Activated B cell treated with CpG ODN at 0.5 μM for 24 hours (primary cell): ENCODE results near the gene PARD6B. TPM values are rescaled to one million over a fixed set of nuclear protein-coding genes. Genes with fewer than 3 reads are reported as not detected.

Experiments
- ATAC-seq: fragments of 200-7000 bp; cut with Tn5 transposase; one replicate; pipeline ENCODE4 v1.10.0; 2021; ENCODE audit warnings: low read depth, mild to moderate bottlenecking, moderate library complexity
- CTCF ChIA-PET: fragments of 350-600 bp; sonication (Branson Sonifier 250); formaldehyde crosslinking; loops from one replicate; lab custom pipeline; 2021; ENCODE audit warnings: antibody characterized with exemption; lab: Charles Lee
- POLR2A ChIA-PET: fragments of 350-600 bp; sonication (Branson Sonifier 250); formaldehyde crosslinking; loops from one replicate; lab custom pipeline; 2021; ENCODE audit warnings: antibody characterized with exemption; lab: Charles Lee
- DNase-seq: peaks from one replicate; pipeline ENCODE4 v3.0.0; 2022
- H3K27ac Mint-ChIP-seq: one replicate; pipeline ENCODE4 v1.8.0; 2020; ENCODE audit warnings: mixed read lengths
- H3K27me3 Mint-ChIP-seq: one replicate; pipeline ENCODE4 v1.8.0; 2021; ENCODE audit warnings: mixed read lengths
- H3K36me3 Mint-ChIP-seq: one replicate; pipeline ENCODE4 v1.8.0; 2021; ENCODE audit warnings: low read depth, mixed read lengths
- H3K4me1 Mint-ChIP-seq: one replicate; pipeline ENCODE4 v1.8.0; 2021; ENCODE audit warnings: mixed read lengths
- H3K4me3 Mint-ChIP-seq: one replicate; pipeline ENCODE4 v1.8.0; 2020; ENCODE audit warnings: mild to moderate bottlenecking, mixed read lengths
- H3K9me3 Mint-ChIP-seq: one replicate; pipeline ENCODE4 v1.8.0; 2020; ENCODE audit warnings: mixed read lengths
- intact Hi-C: fragments of 100-400 bp; cut with micrococcal nuclease; formaldehyde crosslinking; loops from one replicate; pipeline ENCODE4 v1.15.1; 2024
- total RNA-seq: library from RNA; stranded (reverse); gene quantifications from 2 replicates; pipeline ENCODE4 v1.2.3, GENCODE V29; 2022
- TF ChIP-seq, protein P1 (sequence below): fragments of 200-600 bp; IDR thresholded peaks from one replicate; pipeline ENCODE4 v1.8.0; 2022; ENCODE audit warnings: antibody characterized with exemption, mild to moderate bottlenecking

Gene PARD6B
- total RNA-seq, 1 donor from 2014 or later: 5.7 TPM

GRCh38 chr20:50783903-50784302 lies 52.5 kb downstream of the PARD6B start:
- ATAC-seq (no peak), DNase-seq (no peak)
- TF ChIP-seq, protein P1, sequence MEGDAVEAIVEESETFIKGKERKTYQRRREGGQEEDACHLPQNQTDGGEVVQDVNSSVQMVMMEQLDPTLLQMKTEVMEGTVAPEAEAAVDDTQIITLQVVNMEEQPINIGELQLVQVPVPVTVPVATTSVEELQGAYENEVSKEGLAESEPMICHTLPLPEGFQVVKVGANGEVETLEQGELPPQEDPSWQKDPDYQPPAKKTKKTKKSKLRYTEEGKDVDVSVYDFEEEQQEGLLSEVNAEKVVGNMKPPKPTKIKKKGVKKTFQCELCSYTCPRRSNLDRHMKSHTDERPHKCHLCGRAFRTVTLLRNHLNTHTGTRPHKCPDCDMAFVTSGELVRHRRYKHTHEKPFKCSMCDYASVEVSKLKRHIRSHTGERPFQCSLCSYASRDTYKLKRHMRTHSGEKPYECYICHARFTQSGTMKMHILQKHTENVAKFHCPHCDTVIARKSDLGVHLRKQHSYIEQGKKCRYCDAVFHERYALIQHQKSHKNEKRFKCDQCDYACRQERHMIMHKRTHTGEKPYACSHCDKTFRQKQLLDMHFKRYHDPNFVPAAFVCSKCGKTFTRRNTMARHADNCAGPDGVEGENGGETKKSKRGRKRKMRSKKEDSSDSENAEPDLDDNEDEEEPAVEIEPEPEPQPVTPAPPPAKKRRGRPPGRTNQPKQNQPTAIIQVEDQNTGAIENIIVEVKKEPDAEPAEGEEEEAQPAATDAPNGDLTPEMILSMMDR: no peak
- Mint-ChIP-seq H3K27me3 (peaks cover 12% of the 10 kb centered on the region), H3K4me1 (no peaks in the 10 kb centered on the region), H3K36me3 (no peaks in the 10 kb centered on the region), H3K4me3 (no peak overlapping the region), H3K27ac (no peak overlapping the region), H3K9me3 (no peaks in the 10 kb centered on the region)
- ChIA-PET POLR2A (no interaction called here), CTCF (no interaction called here)
- intact Hi-C loops: loop anchor here (2.0 kb wide), 1 partner anchor 29 kb away; no protein-coding TSS in a partner anchor

GRCh38 chr20:50784464-50784863 lies 53.1 kb downstream of the PARD6B start:
- ATAC-seq (no peak), DNase-seq (no peak)
- no peaks in the 10 kb centered on the region for H3K36me3 Mint-ChIP-seq
- H3K9me3 Mint-ChIP-seq: no peaks in the 10 kb centered on the region
- TF ChIP-seq, protein P1: no peak
- H3K27ac Mint-ChIP-seq: no peak overlapping the region
- H3K4me1 Mint-ChIP-seq: no peaks in the 10 kb centered on the region
- H3K27me3 Mint-ChIP-seq: peaks cover 9% of the 10 kb centered on the region
- intact Hi-C loops: loop anchor here (2.0 kb wide), 1 partner anchor 30 kb away; no protein-coding TSS in a partner anchor
- H3K4me3 Mint-ChIP-seq: no peak overlapping the region
- POLR2A ChIA-PET: interaction anchor here (0.7 kb wide), 1 partner anchor 57 kb away, joined by 16 read pairs; no protein-coding TSS in a partner anchor
- CTCF ChIA-PET: no interaction called here

DNA sequence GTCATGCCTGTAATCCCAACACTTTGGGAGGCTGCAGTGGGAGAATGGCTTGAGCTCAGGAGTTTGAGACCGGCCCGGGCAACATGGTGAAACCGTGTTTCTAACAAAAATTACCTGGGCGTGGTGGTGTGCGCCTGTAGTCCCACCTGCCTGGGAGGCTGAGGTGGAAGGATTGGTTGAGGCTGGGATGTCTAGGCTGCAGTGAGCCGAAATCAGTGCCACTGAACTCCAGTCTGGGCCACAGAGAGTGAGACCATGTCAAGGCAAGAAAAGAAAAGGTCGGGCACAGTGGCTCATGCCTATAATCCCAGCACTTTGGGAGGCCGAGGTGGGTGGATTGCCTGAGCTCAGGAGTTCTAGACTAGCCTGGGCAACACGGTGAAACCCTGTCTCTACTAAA lies 55.3 kb downstream of the PARD6B start:
- H3K27me3 Mint-ChIP-seq: peaks cover 5% of the 10 kb centered on the region
- no peak overlapping the region for H3K27ac Mint-ChIP-seq
- no peak for ATAC-seq
- intact Hi-C loops: no loop called here
- ChIA-PET POLR2A (interaction anchor here (0.6 to 0.7 kb wide), 3 partner anchors 10 to 600 kb away, joined by 3 to 4 read pairs (median 3); no protein-coding TSS in a partner anchor), CTCF (interaction anchor here (0.9 kb wide), 1 partner anchor 33 kb away, joined by 4 read pairs; no protein-coding TSS in a partner anchor)
- no peak overlapping the region for H3K4me3 Mint-ChIP-seq
- TF ChIP-seq, protein P1: no peak
- peaks cover 10% of the 10 kb centered on the region for H3K4me1 Mint-ChIP-seq
- DNase-seq: no peak
- H3K9me3 Mint-ChIP-seq: no peaks in the 10 kb centered on the region
- H3K36me3 Mint-ChIP-seq: no peaks in the 10 kb centered on the region

GRCh38 chr20:50787181-50787580 lies 55.8 kb downstream of the PARD6B start:
- Mint-ChIP-seq H3K9me3 (no peaks in the 10 kb centered on the region), H3K4me1 (peaks cover 10% of the 10 kb centered on the region), H3K36me3 (no peaks in the 10 kb centered on the region), H3K27ac (no peak overlapping the region), H3K4me3 (no peak overlapping the region), H3K27me3 (peaks cover 5% of the 10 kb centered on the region)
- TF ChIP-seq, protein P1: no peak
- intact Hi-C loops: no loop called here
- DNase-seq (no peak), ATAC-seq (no peak)
- ChIA-PET CTCF (no interaction called here), POLR2A (interaction anchor here (0.7 to 10.3 kb wide), 2 partner anchors 58 to 144 kb away, joined by 4 to 364 read pairs; partner anchors contain the start of gene ADNP)

GRCh38 chr20:50788045-50788991 lies 56.9 kb downstream of the PARD6B start:
- peaks cover 13% of the 10 kb centered on the region for H3K4me1 Mint-ChIP-seq
- TF ChIP-seq, protein P1: no peak
- H3K4me3 Mint-ChIP-seq: no peak overlapping the region
- no peak for ATAC-seq
- no peak overlapping the region for H3K27ac Mint-ChIP-seq
- CTCF ChIA-PET: interaction anchor here (0.8 to 2.7 kb wide), 4 partner anchors 127 to 520 kb away, joined by 3 to 14 read pairs (median 3); partner anchors contain the start of gene ADNP
- no peaks in the 10 kb centered on the region for H3K36me3 Mint-ChIP-seq
- POLR2A ChIA-PET: interaction anchor here (0.5 to 10.3 kb wide), 8 partner anchors 18 to 1597 kb away, joined by 3 to 364 read pairs (median 4); partner anchors contain the start of genes ADNP, DPM1 and MOCS3
- no peak for DNase-seq
- H3K27me3 Mint-ChIP-seq: peaks cover 3% of the 10 kb centered on the region
- intact Hi-C loops: no loop called here
- H3K9me3 Mint-ChIP-seq: no peaks in the 10 kb centered on the region
